AG08396 (cell line): ENCODE measurements around the gene STARD8.

Source experiments
- DNase-seq: peaks from one replicate; pipeline ENCODE4 v3.0.0; 2012; ENCODE audit warnings: low spot score, mixed read lengths

Gene STARD8

DNA sequence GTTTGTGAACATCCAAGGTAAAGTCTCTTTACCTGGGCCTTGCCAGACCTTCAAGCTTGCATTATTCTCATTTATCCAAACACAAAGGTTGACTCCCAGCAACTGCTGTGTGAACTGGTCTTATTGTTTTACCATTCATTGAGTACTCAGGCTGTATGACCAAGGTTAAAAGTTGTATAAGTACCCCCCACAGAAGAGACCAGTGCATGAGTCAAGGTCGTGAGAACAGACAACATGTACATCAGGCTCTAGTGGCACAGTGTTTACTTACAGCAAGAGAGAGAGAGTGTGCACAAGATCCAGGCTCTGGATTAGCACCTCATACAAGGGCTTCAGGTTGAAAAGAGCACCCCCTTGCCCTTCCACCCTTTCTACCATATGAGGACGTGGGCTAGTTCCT, 103.9 kb downstream of the STARD8 start:
- no peak for DNase-seq

DNA sequence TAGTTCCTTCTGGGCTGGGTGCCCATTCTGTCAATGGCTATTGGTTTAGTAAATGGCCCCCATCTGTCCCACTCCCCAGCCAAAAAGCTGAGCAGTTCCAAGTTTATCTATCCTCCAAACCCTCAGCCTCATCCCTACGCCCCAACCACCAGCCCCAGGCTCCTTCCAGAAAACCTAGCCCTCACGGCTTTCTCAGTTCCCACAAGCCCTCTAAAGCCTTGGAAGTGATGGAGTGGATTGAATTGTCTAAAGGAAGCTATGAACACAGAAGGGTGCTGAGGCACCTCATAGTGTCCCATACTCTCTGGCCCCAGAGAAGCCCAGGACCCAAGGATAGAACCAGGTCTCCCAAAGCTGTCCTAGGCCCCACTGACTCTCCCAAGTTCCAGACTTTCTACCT, 105.8 kb downstream of the STARD8 start:
- DNase-seq: no peak

DNA sequence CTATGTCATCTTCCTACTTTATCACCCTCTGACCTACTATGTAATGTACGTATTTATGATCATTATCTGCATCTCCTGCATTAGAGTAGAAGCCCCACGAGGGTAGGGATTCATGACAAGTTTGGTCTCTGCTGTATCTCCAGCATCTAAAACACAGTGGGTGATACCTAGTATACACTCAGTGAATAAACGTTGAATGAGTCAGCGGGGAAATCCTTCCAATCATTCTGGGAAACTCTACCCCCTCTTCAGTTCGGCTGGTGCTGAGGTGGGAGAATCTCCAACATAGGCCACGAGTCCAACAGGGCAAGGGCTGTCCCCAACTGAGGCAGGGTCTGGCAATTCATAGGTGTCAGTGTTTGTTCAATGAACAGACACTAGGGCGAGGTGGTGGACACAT, 106.9 kb downstream of the STARD8 start:
- DNase-seq: no peak

DNA sequence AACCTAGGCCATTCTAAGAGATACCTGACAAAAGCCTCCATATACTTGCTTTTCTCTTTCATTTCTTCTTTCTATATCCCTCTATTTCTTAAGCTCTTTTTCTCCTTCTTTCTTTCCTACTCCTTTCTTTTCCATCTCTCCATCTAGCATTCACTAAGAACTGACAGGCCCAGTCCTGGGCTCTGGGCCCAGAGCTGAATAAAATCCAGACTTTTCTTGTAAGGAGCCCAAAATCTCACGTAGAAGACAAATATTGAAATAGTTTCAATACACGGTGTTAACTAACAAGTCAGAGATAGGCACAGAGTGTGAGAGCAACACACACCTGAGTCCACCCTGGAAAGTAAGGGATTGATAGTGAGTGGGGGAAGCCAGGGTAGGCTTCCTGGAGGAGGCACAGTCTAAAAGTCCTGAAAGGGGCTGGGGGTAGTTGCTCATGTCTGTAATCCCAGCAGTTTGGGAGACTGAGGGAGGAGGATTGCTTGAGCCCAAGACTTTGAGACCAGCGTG, 108.2 kb downstream of the STARD8 start:
- DNase-seq: no peak

DNA sequence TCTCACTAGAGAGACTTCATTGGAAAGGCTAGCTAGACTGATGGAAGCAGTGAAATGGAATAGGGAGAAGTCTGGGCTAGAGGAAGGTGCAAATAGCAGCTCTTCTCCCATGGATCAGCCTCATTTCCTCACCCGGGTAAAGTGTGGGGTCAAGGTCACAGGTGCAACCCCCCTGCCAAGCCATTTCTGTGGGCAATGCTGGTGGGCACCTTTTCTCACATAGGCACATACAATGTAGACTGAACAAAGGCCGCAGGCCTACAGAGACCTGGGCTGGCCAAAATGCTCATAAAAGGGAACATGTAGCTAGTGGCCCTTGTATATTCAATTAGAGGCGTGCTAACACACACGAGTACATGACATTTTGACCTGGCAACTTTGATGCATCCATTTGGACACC, 109.9 kb downstream of the STARD8 start:
- DNase-seq: no peak

DNA sequence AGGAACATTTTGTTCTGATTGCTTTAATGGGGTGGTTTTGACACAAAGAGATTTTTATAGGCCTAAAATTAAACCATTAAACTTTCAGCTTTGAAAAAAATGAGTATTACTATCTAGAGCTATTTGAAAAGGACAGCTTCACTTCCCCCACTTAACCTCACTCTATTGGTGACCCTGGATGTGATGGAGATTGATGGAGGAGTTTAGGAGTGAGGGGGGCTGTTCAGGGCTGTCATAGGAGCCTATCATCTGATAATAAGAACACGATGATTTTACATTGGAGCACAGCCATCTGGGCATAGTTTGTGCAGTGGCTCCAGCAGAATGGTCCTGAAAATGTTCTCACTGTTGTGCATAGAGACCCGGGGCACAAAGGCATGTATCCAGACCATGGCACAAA, 110.3 kb downstream of the STARD8 start:
- no peak for DNase-seq

DNA sequence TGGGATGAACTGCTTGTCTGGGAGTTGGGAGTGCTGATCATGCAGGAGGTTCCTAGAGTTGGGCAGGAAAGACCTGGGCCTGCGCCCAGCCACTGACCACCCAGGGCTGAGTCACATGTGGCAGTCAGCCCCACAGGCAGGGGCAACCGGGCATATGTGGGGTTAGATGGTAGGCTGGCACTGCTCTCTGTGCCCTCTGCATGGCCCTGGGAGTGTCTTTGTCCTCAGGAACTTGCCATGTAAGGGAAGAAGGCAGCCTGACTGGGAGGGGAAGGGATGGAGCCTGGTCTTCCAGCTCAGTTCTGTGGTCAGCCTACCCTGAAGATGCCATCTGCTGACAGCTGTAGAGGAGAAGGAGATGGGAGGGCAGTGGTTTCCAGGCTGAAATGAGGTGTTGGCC, 111.2 kb downstream of the STARD8 start:
- DNase-seq: no peak

DNA sequence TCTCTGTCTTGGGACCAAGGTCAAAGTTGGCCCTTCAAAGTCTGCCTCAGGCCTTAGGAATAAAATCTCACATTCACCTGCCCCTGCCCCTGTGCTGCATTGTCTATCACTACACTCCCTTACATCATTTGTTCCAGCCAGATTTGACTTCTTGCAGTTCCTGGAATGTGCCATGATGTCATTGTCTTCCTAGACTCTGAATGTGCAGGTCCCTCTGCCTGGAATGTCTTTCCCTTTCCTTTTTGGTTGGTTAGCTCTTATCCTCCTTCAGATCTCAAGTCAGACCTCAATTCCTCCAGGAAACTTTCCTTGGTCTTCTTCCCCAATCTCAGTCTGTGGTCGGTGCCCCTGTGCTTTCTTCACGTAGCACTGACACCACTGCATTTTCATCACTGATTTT, 113.6 kb downstream of the STARD8 start:
- DNase-seq: no peak

DNA sequence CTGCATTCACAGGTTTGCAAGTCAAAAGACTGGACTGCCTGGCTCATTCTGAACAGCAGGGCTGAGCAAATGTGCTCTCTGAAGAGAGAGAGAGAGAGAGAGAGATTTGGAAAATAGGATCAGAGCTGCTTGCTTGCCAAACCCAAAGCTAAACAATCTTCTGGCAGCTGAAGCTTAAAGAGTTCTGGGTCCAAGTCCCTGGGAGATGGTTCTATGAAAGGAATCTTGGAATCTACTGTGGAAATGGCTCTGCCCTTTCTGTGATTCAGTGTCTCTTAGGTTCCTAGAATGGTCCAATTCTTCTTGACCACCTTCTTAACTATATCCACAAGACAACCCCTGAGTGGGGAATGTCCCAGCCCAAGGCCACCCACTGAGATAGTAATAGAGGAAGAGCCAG, 115.3 kb downstream of the STARD8 start:
- no peak for DNase-seq

DNA sequence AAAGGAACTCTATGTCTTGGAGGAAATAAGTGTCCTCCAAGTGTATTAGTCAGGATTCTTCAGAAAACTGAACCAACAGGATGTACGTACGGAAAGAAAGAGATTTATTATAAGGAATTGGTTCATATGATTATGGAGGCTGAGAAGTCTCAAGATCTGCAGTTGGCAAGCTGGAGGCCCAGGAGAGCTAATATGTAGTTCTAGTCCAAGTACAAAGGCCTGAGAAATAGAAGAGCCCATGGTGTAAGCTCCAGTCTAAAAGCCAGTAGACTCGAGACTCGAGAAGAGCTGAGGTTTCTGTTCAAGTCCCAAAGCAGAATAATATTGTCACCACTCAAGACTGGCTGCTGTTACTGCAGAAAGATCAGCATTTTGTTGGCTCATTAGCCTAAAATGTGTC, 116.0 kb downstream of the STARD8 start:
- no peak for DNase-seq
